DMS53 (cell line): Measurements from ENCODE around the gene MARCHF9.
A peak's percentile ranks its signal among the peaks of the same experiment; 100 is the strongest.

ENCODE experiments used
- DNase-seq: peaks from one replicate; lab custom pipeline; 2025; lab: John Stamatoyannopoulos, UW

The MARCHF9 gene

DNA sequence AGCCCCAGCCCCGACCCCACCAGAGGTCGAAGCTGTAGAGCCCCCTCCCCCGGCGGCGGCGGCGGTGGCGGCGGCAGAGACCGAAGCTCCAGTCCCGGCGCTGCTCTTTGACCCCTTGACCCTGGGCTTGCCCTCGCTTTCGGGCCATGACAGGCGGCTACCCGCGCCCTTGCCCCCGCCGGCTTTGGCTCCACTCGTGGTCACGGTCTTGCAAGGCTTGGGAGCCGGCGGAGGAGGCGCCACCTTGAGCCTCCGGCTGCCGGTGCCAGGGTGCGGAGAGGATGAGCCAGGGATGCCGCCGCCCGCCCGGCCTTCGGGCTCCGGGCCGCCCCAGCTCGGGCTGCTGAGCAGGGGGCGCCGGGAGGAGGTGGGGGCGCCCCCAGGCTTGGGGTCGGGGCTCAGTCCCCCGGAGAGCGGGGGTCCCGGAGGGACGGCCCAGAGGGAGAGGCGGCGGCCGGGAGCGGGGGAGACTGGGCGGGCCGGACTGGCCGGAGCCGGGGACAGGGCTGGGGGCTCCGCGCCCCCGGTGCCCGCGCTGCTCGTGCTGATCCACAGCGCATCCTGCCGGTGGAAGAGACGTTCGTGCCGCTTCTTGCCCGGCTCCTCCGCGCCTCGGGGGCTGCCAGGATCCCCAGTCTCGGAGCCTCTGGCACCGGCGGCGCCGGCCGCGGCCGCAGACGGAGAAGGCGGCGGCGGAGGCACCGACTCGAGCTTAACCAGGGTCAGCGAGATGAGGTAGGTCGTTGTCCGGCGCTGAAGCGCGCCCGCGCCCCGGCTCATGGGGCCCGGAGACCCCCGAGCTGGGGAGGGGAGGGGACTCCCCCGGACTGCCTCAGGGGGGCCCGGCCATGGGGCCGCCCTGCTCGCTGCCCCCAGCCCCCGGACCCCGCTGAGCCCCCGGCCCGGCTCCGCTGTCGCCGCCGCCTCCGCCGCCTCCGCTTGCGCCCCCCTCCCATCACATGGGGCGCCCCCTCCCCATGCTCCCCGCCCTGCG is 17.1 kb upstream of the MARCHF9 start:
- DNase-seq = peak; percentile 68

DNA sequence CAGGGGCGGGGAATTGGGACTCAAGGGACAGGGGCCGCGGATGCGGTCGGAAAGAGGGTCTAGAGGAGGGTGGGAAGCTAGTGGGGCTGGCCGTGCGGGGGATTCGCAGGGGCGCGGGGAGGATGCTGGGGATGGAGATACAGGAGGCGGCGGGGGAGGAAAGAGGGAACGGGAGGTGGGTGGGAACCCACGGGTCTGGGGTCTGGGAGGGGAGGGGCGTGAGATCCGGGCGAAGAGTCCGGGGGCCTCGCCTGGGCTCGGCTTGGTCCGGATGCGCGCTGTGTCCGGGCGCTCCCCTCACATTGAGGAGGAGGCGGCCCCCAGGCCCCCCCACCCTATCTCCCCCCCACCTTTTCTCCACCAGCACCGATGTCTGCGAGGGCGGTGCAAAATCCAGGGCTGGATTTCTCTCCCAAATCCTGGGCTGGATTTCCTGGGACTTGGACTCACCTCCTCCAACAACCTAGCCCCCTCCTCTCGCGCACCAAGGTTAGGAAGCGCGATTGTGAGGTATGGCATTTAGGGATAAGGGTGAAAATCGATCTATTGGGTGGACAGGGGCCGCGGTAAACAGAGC is 16.2 kb upstream of the MARCHF9 start, which contains the start of gene AGAP2:
Gene AGAP2 (minus strand): TSS at position 82 of the 577 bp plus-strand sequence. CDS start 496 bp downstream, outside the sequence.
- peak; percentile 46 for DNase-seq

DNA sequence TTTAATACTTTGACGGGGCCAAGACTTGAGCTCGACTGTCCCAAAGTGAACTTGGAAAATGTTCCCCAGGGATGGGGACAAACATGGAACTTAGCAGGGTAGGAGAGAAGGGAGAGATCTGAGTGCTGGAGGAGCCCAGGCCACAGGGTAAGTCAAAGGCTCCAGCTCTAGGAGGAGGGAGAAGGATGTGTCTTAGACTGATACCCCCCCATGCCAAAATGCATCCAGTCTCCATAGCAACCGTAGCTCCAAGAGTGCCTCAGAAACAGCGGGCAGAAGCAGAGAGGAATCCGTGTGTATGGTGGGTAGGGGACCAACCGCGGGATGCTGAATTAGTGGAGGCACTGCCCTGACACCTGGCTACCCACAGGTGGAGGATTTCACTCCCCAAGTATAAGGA is 15.5 kb upstream of the MARCHF9 start:
- peak; percentile 45 for DNase-seq

DNA sequence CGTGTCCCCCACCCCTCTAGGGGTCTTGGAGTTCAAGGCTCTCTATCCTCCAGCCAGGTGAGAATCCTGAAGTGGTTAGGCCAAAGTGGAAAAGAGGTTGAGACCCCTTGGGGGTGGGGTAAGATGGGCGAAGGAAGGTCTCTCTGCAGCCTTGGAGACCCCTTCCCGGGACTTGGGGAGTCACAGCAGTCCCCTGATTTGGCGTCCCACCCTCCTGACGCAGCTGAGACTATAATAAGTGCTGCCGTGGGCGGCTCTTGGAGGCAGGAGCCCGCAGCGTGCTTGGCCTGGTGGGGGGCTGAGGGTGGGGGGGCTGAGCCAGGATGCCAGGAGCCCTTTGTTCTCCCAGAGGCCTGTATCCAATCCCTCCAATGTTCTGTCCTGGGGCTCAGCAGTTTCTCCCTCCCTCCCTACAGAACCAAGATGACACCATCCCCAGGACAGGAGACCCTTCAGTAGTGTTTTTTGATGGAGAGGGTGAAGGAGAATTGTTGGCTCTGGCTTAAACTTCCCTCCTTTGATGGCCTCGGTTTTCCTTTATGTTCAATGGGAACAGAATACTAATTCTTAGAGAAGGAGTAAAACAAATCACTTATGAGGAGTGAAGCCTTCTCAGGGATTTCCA is 14.9 kb upstream of the MARCHF9 start:
- no peak for DNase-seq

DNA sequence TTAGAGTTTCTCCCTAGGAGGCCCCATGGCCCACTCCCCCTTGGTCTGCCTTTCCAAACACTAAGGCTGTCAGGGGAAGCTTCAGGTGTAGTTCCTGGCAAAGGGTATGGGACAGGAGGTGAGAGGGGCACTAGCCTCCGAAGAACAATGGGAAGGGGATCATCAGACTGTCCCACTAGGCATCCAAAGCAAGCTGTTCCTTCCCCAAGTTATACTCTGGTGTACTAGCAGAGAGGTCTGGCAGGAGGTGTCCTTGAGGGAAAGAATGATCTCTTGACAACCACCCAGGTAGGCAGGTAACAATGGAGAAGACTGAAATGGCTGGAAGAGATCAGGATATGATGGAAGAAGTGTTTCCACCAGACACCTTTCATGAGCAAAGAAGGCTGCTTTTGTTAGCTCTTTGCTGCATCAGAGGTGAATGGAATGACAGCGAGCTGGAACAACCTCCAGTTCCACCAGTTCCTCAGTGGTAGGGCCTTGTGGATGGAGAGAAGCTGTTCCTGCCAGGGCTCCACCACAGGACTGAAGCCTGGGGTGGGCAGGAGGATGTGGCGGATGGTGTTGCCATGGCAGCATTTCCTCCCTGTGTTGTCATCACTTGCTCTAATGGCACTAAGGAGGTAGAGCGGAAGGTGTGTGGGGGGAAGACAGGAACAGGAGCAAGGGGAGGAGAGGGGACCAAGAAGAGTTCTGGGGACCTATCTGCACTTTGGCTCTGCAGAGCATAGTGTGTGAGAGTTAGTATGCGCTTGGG is 14.1 kb upstream of the MARCHF9 start:
- peak; percentile 56 for DNase-seq

DNA sequence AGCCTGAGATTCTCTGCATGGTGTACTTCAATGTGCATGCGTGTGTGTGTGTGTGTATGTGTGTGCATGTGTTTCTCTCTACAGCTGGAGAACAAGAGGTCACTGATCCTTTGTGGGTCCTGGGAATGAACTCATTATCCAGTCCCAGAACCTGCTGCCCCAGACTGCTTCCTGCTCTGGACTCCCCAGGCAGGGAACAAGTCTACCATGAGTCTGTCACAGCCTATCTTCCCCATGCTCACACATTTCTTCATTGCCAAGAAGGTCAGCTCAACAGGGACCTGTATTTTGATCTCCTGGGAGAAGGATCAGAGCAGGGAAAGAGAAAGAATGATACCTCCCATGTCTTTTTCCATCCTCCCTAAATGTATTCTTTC is 13.5 kb upstream of the MARCHF9 start:
- DNase-seq = peak; percentile 56

DNA sequence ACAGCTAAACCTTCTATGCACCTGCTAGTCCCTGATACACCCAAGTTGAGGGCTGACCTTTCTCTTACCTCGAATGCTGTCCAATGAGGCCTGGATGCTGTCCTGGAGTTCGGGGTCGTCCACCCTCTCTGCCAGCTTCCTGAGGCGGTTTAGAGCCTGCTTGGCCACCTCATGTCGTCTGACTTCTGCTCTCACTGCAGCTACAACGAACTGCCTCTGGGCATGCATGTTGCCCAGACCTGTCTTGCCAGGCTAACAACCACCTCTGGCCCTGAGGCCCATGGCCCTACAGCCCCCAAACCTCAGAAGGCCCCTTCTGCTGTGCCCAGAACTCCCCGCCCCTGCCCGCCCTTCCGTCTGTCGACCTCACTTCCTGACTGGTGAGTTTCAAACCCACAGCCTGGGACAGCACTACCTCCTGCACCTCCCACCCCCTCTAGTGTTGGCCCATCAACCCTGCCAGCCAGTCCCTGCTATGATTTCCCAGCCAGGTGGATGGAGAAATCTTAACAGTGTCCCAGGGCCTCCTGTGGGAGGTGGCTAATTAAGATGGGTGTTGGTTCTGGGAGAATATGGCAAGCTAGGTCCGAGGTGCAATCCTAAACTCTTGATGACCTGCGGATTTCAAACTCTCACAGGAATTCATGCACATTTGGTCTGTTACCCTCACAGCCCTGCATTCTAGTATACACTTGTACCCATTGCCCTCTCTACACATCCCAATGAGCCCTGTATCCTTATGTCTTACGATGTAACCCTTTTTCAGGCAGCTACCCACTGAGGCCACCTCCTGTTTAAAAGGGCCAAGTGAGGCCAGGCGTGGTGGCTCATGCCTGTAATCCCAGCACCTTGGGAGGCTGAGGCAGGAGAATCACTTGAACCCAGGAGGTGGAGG is 12.8 kb upstream of the MARCHF9 start:
- DNase-seq = peak; percentile 38

DNA sequence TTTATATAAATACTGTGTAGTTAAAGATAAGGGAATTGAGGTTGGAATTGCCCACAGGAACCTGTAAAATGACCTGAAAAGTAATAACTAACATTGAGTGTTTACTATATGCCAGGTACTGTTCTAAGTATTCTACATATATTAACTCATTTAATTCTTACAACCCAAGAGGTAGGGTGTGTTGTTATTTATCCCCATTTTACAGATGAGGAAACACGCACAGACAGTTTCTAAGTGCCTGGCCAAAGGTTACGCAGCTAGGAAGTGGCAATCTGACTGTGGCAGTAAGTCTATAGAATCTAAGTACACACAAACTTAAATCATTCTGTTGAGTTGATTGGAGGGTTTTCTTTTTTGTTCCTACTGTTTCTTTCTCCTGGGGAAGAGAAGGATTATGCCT is 11.1 kb upstream of the MARCHF9 start:
- DNase-seq = no peak

DNA sequence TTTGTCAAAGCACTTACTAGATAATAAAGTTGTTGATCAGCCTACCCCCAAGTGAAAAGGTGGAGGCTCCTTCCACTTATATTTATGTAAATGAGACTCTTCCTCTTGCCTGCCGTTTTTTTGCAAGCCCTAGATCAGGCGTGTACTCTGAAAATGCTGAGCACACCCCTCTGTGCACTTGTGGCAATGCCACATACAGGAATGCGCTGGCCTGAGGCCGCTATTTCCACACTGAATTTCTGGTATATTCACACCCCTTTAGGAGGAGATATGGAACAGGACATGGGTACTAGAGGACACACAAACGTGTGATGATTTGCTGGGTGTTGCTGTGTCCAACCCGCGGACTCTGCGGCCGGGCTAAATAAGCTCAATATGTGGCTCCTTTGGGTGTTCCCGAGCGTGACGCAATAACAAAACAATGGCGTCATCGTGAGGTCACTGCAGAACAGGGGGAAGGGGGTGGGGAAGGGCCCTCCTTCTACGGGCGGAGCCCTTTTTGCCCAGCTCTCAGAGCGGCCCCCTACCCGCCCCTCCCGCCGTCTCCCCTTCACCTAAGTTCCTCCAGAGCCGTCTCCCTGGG is 10.6 kb upstream of the MARCHF9 start:
- DNase-seq = peak; percentile 97

DNA sequence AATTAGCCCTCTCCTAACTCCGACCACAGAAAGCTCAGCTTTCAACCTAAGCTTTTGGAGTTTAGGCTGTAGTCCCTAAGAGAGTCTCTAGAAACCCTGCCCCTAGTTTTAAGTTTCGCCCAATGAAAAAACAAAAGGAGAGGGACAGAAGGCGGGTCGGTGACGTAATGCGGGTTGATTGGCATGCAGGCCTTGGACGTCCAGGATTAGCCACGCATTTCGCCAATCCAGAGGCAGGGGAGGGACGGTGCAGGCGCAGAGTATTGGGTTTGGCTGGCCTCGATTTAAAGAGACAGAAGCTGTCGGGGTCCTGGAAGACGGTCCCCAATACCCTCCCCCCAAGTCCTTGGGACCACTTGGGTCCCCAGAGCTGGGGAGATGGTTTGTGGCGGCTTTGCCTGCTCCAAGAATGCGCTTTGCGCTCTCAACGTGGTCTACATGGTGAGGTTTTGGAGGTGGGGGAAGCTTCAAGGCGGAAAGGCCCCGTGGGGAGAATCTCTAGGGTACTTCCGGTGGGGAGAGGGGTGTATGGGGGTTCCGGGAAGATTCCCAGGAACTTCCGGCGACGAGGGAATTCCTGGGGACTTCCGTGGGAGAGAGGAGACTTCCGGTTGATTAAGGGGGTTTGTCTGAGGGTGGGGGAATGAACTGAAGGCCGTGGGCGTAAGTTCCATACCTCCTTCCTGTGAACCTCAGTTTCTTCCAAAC is 10.0 kb upstream of the MARCHF9 start, which contains the start of gene TSPAN31:
Gene TSPAN31 (plus strand): TSS at position 263 of the 708 bp plus-strand sequence. CDS start 116 bp downstream, at position 379.
- DNase-seq = peak; percentile 99

DNA sequence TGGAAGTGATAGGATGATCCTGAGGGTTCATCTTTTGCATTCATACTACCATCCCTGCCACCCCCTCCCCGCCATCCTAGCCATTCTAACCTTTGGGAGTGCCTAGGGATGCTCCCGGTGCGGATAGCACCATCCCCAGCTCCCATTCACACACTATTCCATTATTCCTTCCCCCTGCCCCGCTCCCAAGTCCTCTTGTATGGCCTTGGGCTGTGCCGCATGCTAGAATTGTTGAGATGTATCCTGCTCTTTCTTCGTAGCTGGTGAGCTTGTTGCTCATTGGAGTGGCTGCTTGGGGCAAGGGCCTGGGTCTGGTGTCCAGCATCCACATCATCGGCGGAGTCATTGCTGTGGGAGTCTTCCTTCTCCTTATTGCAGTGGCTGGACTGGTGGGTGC is 9.4 kb upstream of the MARCHF9 start:
- peak; percentile 75 for DNase-seq

DNA sequence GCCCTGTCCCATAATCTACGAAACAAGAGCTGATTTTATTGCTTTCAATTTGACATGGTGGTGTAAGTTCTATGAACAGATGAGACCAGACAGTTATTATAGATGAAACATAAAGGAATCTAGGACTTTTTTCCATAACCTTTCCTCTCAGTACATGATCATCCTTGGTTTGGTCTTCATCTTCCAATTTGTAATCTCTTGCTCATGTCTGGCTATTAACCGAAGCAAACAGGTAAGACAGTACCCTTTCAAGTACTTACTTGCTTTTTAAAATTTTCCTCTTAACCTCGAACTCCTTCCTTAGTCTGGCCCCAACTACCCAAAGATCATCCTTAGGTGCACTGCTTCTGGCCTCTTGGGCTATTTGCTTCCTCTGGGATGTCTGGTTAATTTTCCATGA is 8.9 kb upstream of the MARCHF9 start:
- no peak for DNase-seq

DNA sequence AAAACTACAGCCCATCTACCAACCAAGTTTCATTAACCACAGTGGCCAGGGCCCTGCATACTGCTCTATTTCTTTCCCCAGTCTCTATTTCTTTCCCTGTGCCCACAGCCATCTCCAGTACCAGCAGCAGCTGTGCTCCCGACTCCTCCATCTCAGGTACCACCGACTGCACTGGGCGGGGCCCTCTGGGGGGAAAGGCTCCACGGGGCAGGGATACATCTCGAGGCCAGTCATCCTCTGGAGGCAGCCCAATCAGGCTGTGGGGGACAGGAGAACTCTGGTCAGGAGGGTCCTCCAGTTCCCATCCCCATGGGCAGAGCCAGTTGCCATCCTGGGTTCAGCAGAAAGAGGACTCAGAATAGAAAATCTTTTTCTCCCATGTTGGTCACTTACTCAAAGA is 5.8 kb upstream of the MARCHF9 start:
- DNase-seq = no peak

DNA sequence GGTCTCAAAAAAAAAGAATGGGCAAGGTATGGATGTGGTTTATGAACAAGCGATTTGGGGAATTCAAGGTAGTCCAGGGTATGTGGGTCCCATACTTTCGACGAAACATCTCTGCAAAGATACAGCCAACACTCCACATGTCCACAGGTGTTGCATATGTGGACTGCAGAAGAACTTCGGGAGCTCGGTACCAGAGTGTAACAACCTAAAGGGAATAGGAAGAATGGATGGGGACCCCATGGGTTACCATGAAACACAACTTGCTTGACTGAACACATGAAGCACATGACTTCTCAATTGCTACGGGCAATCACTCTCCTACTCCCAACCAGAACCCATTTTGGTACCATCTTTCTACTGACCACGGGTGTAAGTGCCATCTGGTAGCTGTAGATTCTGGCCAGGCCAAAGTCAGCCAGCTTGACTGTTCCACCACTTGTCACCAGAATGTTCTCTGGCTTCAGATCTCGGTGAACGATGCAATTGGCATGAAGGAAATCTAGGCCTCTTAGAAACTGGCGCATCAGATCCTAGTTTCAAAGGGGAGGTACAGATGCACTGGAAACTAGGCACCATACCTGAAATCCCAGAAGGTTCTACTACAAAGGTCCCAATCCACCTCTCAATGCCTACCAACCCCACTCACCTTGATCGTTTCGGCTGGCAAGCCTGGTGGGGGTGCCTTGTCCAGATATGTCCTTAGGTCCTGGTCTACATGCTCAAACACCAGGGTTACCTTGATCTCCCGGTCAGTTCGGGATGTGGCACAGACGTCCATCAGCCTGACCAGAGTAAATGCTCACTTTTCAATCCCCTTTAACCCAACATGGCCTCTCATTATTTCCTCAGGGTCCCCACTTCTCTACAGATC is 4.1 kb upstream of the MARCHF9 start:
- DNase-seq = no peak

DNA sequence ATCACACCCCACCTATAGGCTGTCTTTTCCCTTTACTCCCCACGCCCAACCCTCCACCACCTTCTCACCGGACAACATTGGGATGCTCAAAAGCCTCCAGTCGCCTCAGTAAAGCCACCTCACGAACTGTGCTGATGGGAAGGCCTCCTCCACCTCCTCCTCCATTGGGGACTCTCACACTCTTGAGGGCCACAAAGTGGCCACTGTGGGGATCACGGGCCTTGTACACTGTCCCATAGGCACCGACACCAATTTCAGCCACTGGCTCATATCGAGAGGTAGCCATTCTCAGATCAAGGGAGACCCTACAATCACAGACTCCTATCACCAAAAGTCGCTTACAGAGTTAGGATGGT is 3.5 kb upstream of the MARCHF9 start:
- peak; percentile 64 for DNase-seq

DNA sequence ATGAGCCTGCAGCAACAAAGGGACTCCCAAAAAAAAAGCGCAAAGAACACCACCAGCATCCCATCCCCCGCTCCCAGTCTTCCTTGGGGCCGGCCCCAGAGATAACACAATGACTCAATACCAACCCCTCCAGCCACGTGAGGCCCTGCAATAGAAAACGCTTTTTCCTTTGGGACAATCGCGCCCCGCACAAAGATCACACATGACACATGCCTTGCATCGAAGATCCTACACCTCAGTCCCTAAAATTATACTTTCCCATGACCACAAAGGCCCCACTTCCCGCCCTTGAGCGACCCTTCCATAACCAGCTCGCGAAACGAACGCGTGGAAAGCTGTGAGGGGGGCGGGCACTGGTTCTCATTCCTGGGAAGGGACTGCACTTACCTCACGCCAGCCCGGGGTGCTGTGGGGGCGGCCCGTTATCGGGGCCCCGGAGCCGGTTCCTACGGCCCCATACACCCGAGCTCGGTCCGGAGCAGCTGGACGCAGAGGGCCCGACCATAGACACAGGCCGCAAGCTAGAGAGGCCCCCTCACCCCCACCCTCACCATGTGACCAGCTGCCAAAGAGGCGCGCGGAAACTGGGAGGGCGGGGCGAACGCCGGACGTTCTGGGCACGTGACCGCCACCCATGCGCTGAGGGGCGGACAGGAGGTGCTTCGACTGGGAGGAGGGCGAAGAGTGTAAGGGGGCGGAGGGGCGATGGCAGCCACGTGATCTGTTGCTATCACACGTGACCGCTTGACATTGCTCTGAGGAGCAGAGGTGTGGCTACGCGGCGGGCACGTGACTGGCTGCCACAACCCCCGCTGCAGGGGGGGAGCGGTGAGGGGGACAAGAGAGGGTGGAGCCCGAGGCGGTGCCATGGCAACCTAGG is 2.9 kb upstream of the MARCHF9 start, which contains the start of gene CDK4:
Gene CDK4 (minus strand): TSS at position 523 of the 880 bp plus-strand sequence. CDS start 593 bp downstream, outside the sequence.
- DNase-seq = peak; percentile 100

DNA sequence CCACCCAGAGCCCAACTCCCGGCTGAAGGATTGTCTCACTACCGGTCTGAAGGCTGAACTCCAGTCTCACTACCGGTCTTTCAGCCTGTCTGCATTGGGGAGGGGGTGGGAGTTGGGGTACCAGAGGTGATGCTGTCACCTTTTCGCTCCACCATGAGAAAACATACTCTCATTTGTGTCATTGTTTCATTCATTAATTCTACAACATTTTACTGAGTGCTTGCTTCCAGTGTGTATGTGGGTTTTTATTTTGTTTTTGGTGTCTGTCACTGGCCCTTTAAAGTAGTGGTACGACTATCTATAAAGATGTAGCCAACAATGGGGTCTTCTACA is 2.3 kb upstream of the MARCHF9 start:
- DNase-seq = no peak

DNA sequence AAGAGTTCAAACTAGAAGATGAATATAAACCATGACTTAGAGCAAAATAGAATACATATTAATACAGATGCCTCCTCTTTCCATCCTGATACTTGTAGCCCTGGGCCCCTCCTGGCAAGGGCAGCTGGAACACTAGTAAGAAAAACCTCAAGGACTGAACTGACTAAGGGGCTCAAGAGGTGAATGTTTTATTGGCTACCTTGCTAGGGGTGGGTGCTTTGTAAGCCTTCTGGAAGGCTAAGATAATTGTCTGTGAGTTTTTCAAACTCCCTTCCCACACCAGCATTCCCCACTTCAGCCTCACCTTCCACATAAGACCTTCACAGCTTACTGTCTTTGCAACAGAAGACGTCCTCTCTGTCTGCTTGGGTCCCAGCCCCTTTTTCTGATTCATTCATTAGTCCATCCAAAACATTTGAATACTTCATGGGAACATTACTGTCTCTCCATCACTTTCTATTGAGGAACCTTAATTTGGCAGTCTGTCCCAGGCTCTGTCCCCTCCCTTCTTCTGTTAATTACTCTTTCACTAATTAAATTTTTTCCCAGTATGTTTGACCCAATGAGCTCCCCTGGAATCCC is 1.1 kb upstream of the MARCHF9 start:
- peak; percentile 34 for DNase-seq
